GM12873 (cell line): Measurements from ENCODE around the gene MAPK6.
A peak's percentile ranks its signal among the peaks of the same experiment; 100 is the strongest.

Experiments used
- CTCF ChIP-seq: IDR thresholded peaks from 2 replicates; pipeline ENCODE4 v1.5.1; 2012; ENCODE audit warnings: low read depth, mild to moderate bottlenecking, moderate library complexity, low read length, control low read depth; ENCODE audit not compliant: insufficient read depth; ENCODE audit errors: missing control alignments

MAPK6 gene

DNA sequence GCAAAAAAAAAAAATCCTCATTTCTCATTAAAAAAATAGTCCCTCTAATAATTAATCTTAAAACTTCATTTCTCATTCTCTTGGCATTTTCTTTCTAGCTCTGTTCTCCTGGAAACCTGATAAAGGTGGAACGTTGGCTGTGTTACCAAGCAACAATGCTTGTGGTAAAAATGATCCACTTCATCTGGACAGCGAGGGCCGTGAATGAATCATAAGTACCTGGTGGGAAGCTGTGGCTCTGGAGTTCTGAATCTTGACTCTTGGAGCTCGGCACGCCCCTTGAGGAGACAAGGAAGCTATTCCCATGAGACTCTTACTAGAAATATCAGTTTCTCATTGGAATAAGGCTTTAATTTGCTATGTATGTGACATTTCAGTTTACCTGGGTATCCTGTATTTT lies 61.0 kb downstream of the MAPK6 start:
- TF ChIP-seq CTCF: no peak

- no peak for TF ChIP-seq CTCF
Observed at GRCh38 chr15:52080706-52081392, 61.8 kb downstream of the MAPK6 start.

- TF ChIP-seq CTCF: peak; percentile 9
Observed at GRCh38 chr15:52082197-52083036, 63.4 kb downstream of the MAPK6 start.

GRCh38 chr15:52083603-52084002 lies 64.6 kb downstream of the MAPK6 start:
- no peak for TF ChIP-seq CTCF

DNA sequence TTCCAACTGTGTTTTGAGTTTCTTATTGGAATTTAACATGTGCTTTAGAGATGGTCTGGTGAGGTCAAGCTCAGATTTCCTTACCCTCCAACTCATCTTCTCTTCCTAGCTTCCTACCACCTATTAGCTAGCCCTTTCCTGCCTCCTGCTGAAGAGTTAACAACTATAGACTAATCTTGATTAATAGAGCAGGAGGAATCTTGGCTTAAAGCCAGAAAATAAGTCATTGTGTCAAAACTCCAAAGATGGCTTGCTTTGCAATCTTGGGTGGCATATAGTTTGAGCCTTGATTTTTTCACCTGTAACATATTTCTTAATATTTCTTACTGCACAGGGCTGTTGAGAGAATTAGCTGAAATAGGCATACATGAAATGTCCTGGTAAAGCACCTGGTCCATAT lies 66.3 kb downstream of the MAPK6 start:
- no peak for TF ChIP-seq CTCF

- TF ChIP-seq CTCF: no peak
Observed at GRCh38 chr15:52086011-52086786, 67.2 kb downstream of the MAPK6 start.

GRCh38 chr15:52090193-52090592 lies 71.2 kb downstream of the MAPK6 start:
- TF ChIP-seq CTCF: no peak
